HL-60 (cell line): ENCODE results near the gene EEF1A2.

ENCODE experiments used
- DNase-seq, 2 experiments: peaks; one replicate each; pipeline ENCODE4 v3.0.0-alpha.2; 2010 to 2020; ENCODE audit warnings: low read depth in 1 of 2, low spot score in 1 of 2
- H3K27ac ChIP-seq: fragments of 250-450 bp; sonication (Bioruptor Pico); replicated peaks from 2 replicates; pipeline ENCODE4 v1.5.1; 2020; ENCODE audit warnings: mild to moderate bottlenecking, moderate library complexity
- H3K27me3 ChIP-seq: fragments of 250-450 bp; sonication (Bioruptor Pico); 2 replicates; pipeline ENCODE4 v1.5.1; 2021; ENCODE audit warnings: mild to moderate bottlenecking, moderate library complexity; ENCODE audit not compliant: insufficient read depth, poor library complexity, severe bottlenecking
- H3K4me3 ChIP-seq: replicated peaks from 2 replicates; pipeline ENCODE4 v1.5.1; 2011; ENCODE audit warnings: mild to moderate bottlenecking, control low read depth, low read length; ENCODE audit not compliant: insufficient read depth
- GABPA ChIP-seq: IDR thresholded peaks from 2 replicates; pipeline ENCODE4 v1.6.1; 2012; ENCODE audit warnings: low read depth
- POLR2AphosphoS5 ChIP-seq: IDR thresholded peaks from 2 replicates; pipeline ENCODE4 v1.6.1; 2012; ENCODE audit warnings: low read depth
- SPI1 ChIP-seq: IDR thresholded peaks from 2 replicates; pipeline ENCODE4 v1.6.1; 2012; ENCODE audit warnings: low read depth, mild to moderate bottlenecking, borderline replicate concordance
- TF ChIP-seq, protein P1 (sequence below): IDR thresholded peaks from one replicate; pipeline ENCODE4 v1.5.1; 2011; ENCODE audit warnings: low read length, control low read depth, inconsistent platforms; ENCODE audit not compliant: insufficient read depth
- TF ChIP-seq, protein P2 (sequence below): IDR thresholded peaks from 2 replicates; pipeline ENCODE4 v1.6.1; 2012; ENCODE audit warnings: low read depth; ENCODE audit not compliant: insufficient replicate concordance

Gene EEF1A2

DNA sequence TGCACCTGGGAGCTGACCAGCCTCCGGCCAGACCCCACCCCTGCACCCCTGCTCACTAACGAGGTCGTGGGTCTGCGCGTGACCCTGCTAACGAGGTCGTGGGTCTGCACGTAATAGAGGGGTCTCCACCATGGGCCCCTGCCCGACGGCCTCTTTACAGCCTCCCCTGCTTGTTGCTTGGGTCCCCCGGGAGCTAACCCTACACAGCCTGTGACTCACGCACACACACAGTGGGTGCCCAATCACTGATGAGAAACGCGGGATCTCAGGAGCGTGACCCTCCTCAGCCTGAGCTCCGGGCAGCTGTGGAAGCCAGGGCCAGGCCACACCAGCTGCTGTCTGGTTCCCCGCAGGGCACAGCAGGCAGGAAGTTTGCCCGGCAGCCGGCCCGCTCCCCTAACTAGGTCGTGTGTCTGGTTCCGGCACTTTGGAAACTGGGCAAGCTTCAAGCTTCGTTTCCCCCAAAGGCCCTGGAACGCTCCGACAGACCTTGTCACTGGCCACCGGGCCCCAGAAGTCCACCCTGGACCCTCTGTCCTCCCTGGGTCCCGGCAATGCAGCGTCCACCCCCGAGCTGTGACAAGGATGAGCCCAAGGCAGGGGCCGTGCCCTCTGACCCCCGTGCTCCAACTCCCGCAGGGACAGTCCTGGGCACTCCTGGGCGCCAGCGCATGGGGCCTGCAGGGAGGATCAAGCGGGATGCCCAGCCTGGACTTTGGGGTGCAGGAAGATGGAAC, 37.5 kb upstream of the EEF1A2 start:
- TF ChIP-seq SPI1 (no peak), GABPA (no peak)
- TF ChIP-seq, protein P1, sequence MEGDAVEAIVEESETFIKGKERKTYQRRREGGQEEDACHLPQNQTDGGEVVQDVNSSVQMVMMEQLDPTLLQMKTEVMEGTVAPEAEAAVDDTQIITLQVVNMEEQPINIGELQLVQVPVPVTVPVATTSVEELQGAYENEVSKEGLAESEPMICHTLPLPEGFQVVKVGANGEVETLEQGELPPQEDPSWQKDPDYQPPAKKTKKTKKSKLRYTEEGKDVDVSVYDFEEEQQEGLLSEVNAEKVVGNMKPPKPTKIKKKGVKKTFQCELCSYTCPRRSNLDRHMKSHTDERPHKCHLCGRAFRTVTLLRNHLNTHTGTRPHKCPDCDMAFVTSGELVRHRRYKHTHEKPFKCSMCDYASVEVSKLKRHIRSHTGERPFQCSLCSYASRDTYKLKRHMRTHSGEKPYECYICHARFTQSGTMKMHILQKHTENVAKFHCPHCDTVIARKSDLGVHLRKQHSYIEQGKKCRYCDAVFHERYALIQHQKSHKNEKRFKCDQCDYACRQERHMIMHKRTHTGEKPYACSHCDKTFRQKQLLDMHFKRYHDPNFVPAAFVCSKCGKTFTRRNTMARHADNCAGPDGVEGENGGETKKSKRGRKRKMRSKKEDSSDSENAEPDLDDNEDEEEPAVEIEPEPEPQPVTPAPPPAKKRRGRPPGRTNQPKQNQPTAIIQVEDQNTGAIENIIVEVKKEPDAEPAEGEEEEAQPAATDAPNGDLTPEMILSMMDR = no peak
- peaks cover 22% of the 10 kb centered on the region for H3K27me3 ChIP-seq
- DNase-seq = no peak
- no peak overlapping the region for H3K4me3 ChIP-seq
- H3K27ac ChIP-seq = no peak overlapping the region

DNA sequence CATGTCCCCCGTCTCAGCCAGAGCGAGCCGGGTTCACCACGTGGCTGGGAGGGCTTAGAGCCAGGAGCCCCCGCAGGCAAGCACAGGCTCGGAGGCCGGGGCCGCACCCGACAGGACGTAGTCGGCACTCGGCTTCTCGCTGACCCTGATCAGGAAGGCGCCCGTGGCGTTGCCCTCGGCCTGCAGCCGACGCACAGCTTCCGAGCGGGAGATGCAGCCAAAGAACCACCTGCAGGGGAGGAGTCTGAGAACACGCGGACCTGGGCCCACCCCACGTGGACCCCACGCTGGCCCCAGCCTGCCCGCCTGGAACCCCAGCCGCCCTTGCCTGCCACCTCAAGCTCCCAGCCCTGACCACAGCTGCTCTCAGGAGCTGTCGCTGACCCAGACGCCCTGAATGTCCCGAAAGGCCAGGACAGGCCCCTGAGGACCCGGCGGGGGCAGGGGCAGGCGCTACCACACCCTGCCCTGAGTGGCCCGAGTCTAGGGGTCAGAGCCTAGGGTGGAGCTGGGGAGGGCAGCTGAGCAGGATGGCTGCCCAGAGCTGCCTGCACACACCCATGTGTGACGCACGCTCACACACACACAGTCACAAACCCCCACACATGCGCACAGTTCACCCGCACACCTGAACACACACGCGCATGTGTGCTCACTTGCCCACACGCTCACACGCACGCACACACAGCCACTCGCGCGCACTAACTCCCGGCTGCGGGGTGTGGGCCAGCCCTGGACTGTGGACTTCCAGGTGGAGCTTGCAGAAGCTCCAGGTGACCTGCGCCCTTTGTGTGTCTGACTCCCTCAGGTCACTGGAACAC, 36.2 kb upstream of the EEF1A2 start:
- Histone ChIP-seq H3K27me3 (peaks cover 14% of the 10 kb centered on the region), H3K4me3 (no peak overlapping the region), H3K27ac (no peak overlapping the region)
- TF ChIP-seq, protein P1 = no peak
- no peak for TF ChIP-seq POLR2AphosphoS5
- no peak for TF ChIP-seq GABPA
- no peak for TF ChIP-seq SPI1
- TF ChIP-seq, protein P2, sequence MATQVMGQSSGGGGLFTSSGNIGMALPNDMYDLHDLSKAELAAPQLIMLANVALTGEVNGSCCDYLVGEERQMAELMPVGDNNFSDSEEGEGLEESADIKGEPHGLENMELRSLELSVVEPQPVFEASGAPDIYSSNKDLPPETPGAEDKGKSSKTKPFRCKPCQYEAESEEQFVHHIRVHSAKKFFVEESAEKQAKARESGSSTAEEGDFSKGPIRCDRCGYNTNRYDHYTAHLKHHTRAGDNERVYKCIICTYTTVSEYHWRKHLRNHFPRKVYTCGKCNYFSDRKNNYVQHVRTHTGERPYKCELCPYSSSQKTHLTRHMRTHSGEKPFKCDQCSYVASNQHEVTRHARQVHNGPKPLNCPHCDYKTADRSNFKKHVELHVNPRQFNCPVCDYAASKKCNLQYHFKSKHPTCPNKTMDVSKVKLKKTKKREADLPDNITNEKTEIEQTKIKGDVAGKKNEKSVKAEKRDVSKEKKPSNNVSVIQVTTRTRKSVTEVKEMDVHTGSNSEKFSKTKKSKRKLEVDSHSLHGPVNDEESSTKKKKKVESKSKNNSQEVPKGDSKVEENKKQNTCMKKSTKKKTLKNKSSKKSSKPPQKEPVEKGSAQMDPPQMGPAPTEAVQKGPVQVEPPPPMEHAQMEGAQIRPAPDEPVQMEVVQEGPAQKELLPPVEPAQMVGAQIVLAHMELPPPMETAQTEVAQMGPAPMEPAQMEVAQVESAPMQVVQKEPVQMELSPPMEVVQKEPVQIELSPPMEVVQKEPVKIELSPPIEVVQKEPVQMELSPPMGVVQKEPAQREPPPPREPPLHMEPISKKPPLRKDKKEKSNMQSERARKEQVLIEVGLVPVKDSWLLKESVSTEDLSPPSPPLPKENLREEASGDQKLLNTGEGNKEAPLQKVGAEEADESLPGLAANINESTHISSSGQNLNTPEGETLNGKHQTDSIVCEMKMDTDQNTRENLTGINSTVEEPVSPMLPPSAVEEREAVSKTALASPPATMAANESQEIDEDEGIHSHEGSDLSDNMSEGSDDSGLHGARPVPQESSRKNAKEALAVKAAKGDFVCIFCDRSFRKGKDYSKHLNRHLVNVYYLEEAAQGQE = no peak
- no peak for DNase-seq

DNA sequence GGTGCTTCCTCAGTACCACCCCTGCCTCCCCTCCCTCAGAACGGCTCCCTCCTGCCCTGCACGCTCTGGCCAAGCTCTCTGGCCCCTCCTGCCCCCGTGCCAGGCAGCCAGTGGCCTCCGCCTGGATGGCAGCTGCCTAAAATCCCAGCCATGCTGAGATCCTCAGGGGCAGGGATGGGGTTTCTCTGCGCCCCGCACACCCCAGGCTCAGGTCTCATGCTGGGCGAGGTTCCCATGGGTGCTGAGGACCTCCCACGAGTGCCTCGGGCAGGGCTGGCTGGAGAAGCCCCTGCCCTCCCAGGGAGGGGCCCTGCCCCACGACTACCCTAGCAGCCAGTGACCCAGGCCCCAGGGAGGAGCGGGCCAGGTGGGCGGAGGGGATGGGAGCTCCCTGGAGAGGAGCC, 35.5 kb upstream of the EEF1A2 start:
- DNase-seq = no peak
- H3K27me3 ChIP-seq = peaks cover 9% of the 10 kb centered on the region
- no peak overlapping the region for H3K27ac ChIP-seq
- TF ChIP-seq, protein P2 = no peak
- no peak for TF ChIP-seq SPI1
- TF ChIP-seq, protein P1 = no peak
- TF ChIP-seq GABPA = no peak
- TF ChIP-seq POLR2AphosphoS5 = no peak
- no peak overlapping the region for H3K4me3 ChIP-seq
